GM21737 (cell line): ENCODE results near the gene JARID2.
"Not testable (repeated sequence)": the region's sequence is repeated elsewhere in the genome, so short reads cannot be mapped to it uniquely, and the experiment has no call there.

Experiments
- ATAC-seq: cut with Tn5 transposase; IDR thresholded peaks from one replicate; pipeline ENCODE4 v1.9.1; 2021; ENCODE audit warnings: mild to moderate bottlenecking, moderate library complexity; ENCODE audit not compliant: unreplicated experiment

JARID2 gene

GRCh38 chr6:15409301-15410125, 163.6 kb downstream of the JARID2 start:
- no peak for ATAC-seq

GRCh38 chr6:15410126-15410391, 164.2 kb downstream of the JARID2 start:
- no peak for ATAC-seq

- no peak for ATAC-seq
Measured at GRCh38 chr6:15410752-15411151, 164.9 kb downstream of the JARID2 start.

- no peak for ATAC-seq
Measured at GRCh38 chr6:15411766-15412165, 165.9 kb downstream of the JARID2 start.

GRCh38 chr6:15412767-15413166, 166.9 kb downstream of the JARID2 start:
- no peak for ATAC-seq

- no peak for ATAC-seq
Measured at GRCh38 chr6:15413466-15414234, 167.8 kb downstream of the JARID2 start.

GRCh38 chr6:15414235-15414612, 168.4 kb downstream of the JARID2 start:
- ATAC-seq, result no peak

- ATAC-seq, result not testable (repeated sequence)
Measured at GRCh38 chr6:15415622-15416021, 169.8 kb downstream of the JARID2 start.

GRCh38 chr6:15416932-15417509, 171.2 kb downstream of the JARID2 start:
- ATAC-seq, result no peak

GRCh38 chr6:15417811-15418210, 171.9 kb downstream of the JARID2 start:
- no peak for ATAC-seq

- ATAC-seq, result no peak
Measured at GRCh38 chr6:15419493-15419892, 173.6 kb downstream of the JARID2 start.

GRCh38 chr6:15420959-15421438, 175.1 kb downstream of the JARID2 start:
- peak; percentile 72 for ATAC-seq

GRCh38 chr6:15421945-15422733, 176.3 kb downstream of the JARID2 start:
- ATAC-seq, result no peak

- no peak for ATAC-seq
Measured at GRCh38 chr6:15423286-15423993, 177.6 kb downstream of the JARID2 start.

- no peak for ATAC-seq
Measured at GRCh38 chr6:15425947-15426346, 180.1 kb downstream of the JARID2 start.

- no peak for ATAC-seq
Measured at GRCh38 chr6:15426395-15426794, 180.5 kb downstream of the JARID2 start.

GRCh38 chr6:15426901-15427300, 181.0 kb downstream of the JARID2 start:
- ATAC-seq, result no peak

GRCh38 chr6:15427331-15428070, 181.6 kb downstream of the JARID2 start:
- no peak for ATAC-seq

GRCh38 chr6:15429141-15430110, 183.6 kb downstream of the JARID2 start:
- ATAC-seq, result no peak
